ENCODE results near the gene FBP1.

Gene FBP1

DNA sequence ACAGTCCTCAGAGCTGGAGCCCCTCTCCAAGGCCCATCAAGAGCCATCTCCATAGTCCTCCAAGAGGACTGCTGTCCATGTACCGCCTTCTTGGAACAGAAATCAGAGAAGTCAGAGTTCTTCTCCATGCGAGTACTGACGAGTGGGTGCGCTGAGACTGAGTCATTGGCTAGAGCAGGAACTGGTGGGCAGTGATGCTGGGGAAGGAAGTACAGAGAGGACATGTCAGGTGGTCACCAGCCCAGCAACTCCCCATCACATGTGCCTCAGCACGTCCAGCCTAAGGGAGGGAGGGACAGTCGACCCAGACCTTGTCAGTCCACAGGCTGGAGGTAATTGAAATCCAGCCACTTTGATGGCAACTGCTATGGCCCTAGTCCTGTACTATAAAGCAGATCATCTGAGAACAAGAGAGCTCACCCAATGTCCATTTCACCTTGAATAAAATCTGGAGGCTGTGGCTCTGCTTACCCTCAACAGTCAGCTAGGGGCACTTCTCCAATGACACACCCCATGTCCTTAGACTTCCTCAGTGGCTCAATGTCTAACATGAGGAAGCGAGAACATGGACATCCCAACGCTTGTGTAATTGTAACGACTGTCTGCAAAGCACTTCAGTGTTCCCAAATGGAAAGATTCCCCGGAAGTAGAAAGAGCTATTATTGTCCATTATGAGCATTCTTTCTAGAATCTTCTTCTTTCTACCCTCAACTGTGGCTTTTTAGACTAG, 15.0 kb upstream of the FBP1 start:
- no peak for DNase-seq
- H3K36me3 ChIP-seq, result no peaks in the 10 kb centered on the region
- no peak overlapping the region for H3K4me3 ChIP-seq (ENCODE audit: low read depth, low read length)
- no peaks in the 10 kb centered on the region for H3K27me3 ChIP-seq (ENCODE audit: insufficient read depth, low read depth, severe bottlenecking)
- TF ChIP-seq, protein P1, sequence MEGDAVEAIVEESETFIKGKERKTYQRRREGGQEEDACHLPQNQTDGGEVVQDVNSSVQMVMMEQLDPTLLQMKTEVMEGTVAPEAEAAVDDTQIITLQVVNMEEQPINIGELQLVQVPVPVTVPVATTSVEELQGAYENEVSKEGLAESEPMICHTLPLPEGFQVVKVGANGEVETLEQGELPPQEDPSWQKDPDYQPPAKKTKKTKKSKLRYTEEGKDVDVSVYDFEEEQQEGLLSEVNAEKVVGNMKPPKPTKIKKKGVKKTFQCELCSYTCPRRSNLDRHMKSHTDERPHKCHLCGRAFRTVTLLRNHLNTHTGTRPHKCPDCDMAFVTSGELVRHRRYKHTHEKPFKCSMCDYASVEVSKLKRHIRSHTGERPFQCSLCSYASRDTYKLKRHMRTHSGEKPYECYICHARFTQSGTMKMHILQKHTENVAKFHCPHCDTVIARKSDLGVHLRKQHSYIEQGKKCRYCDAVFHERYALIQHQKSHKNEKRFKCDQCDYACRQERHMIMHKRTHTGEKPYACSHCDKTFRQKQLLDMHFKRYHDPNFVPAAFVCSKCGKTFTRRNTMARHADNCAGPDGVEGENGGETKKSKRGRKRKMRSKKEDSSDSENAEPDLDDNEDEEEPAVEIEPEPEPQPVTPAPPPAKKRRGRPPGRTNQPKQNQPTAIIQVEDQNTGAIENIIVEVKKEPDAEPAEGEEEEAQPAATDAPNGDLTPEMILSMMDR (IDR thresholded peaks at IDR 0.05; ENCODE audit: low read depth, low read length), result no peak
- no peak overlapping the region for H3K27ac ChIP-seq
- no peaks in the 10 kb centered on the region for H3K9me3 ChIP-seq (ENCODE audit: severe bottlenecking)

DNA sequence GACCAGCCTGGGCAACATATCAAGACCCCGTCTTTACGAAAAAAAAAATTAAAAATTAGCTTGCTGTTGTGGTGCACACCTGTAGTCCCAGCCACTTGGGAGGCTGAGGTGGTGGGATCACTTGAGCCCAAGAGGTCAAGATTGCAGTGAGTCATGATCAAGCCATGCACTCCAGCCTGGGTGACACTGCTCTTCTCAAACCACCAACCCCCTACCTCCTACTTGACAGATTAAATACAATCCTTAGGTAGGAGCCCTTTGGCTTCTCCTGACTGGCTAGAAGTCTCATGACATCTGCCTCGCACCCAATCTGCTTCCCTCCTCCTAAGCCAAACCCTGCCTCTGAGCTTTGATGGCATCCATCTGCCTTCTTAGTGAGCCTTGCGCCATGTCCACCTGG, 11.6 kb upstream of the FBP1 start:
- no peak for DNase-seq

DNA sequence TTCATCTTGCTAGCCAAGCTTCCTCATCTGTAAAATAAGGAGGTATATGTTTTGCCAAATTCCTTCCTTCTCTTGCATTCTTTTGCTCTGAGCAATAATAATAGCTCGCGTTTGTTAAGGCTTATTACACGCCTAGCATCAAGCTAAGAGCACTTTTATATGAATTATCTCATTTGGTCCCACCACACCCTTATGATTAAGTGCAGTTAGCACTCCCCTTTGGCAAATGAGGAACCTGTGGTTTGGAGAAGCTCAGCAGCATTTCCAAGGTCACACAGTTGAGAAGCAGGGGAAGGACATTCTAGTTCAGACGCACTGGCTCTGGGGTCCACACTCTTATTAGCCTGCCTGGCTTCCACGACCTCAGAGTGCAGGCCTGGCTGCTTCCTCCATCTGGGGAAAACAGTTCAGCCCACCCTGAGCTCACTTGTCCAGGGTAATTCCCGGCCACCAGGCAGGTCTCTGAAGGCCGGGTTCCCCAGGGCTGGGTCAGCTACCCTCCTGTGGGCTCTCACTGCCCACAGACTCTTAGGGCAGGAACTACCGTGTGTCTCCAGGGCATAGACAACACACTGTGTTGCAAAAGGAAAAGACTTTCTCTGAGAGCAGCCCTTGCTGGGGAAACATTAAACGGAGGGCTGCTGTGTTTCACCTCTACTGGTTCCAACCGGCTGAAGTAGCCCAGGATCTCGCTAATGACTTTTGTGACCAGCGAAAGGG, 9.9 kb upstream of the FBP1 start:
- Histone ChIP-seq H3K27me3 (ENCODE audit: insufficient read depth, low read depth, severe bottlenecking) (no peaks in the 10 kb centered on the region), H3K9me3 (ENCODE audit: severe bottlenecking) (no peaks in the 10 kb centered on the region), H3K4me3 (ENCODE audit: low read depth, low read length) (no peak overlapping the region), H3K36me3 (no peaks in the 10 kb centered on the region), H3K27ac (no peak overlapping the region)
- no peak for DNase-seq
- TF ChIP-seq, protein P1 (IDR thresholded peaks at IDR 0.05; ENCODE audit: low read depth, low read length), result no peak

More for the DNA sequence above, 11.6 kb upstream of the FBP1 start:
- Histone ChIP-seq H3K4me3 (ENCODE audit: low read depth, low read length) (no peak overlapping the region), H3K9me3 (ENCODE audit: severe bottlenecking) (no peaks in the 10 kb centered on the region), H3K27ac (no peak overlapping the region), H3K27me3 (ENCODE audit: insufficient read depth, low read depth, severe bottlenecking) (no peaks in the 10 kb centered on the region), H3K36me3 (no peaks in the 10 kb centered on the region)
- TF ChIP-seq, protein P1 (IDR thresholded peaks at IDR 0.05; ENCODE audit: low read depth, low read length), result no peak

DNA sequence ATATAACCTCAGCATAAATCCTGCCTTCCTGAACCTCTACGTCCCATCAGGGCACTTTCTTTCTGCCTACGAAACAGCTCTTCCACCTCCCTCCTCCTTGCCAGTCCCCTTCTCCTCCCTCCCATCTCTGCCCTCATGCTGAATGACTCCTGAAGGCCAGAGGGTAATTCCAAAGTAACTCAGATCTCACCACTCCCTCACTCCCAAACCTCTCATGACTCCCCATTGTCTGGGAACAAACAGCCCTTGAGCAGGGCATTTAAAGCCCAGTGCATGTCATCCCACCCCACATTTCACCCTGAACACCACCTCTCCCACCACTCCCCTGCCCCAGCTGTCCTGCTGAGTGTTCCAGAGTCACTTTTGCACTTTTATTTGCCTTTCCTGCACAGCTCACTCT, 8.9 kb upstream of the FBP1 start:
- Histone ChIP-seq H3K36me3 (no peaks in the 10 kb centered on the region), H3K4me3 (ENCODE audit: low read depth, low read length) (no peak overlapping the region), H3K9me3 (ENCODE audit: severe bottlenecking) (no peaks in the 10 kb centered on the region), H3K27ac (no peak overlapping the region), H3K27me3 (ENCODE audit: insufficient read depth, low read depth, severe bottlenecking) (no peaks in the 10 kb centered on the region)
- no peak for DNase-seq
- TF ChIP-seq, protein P1 (IDR thresholded peaks at IDR 0.05; ENCODE audit: low read depth, low read length), result no peak

DNA sequence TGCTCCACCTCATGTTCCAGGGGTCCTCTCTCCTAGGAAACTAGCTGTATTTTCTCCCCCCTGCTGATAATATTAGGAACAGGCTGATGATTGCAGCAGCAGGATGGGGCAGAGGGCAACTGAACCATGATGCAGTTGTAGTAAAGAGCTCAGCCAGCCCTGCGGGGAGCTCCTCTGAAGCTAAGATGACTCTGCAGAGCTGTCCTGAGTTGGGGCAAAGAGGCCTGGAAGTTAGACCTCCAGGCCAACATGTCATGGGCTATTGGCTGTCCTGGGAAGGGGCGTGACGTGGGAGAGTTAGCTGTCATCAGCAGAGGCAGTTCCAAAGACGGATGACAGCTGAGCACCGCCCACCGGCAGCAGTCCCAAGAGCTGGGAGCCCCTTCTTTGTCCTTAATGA, 6.6 kb upstream of the FBP1 start:
- H3K4me3 ChIP-seq (ENCODE audit: low read depth, low read length), result no peak overlapping the region
- no peaks in the 10 kb centered on the region for H3K9me3 ChIP-seq (ENCODE audit: severe bottlenecking)
- no peaks in the 10 kb centered on the region for H3K27me3 ChIP-seq (ENCODE audit: insufficient read depth, low read depth, severe bottlenecking)
- TF ChIP-seq, protein P1 (IDR thresholded peaks at IDR 0.05; ENCODE audit: low read depth, low read length), result no peak
- no peak for DNase-seq
- no peaks in the 10 kb centered on the region for H3K36me3 ChIP-seq
- no peak overlapping the region for H3K27ac ChIP-seq

All from WERI-Rb-1 (cell line).